GM19023 (cell line): ENCODE measurements around the gene CHCHD6.

Source experiments
- ATAC-seq: cut with Tn5 transposase; IDR thresholded peaks from one replicate; pipeline ENCODE4 v1.9.1; 2021; ENCODE audit warnings: mild to moderate bottlenecking, moderate library complexity; ENCODE audit not compliant: unreplicated experiment

CHCHD6 gene

GRCh38 chr3:126737527-126737926 is 33.5 kb downstream of the CHCHD6 start:
- no peak for ATAC-seq

GRCh38 chr3:126742057-126742456 is 38.0 kb downstream of the CHCHD6 start:
- ATAC-seq = no peak

GRCh38 chr3:126743350-126743749 is 39.3 kb downstream of the CHCHD6 start:
- no peak for ATAC-seq

GRCh38 chr3:126743781-126744180 is 39.7 kb downstream of the CHCHD6 start:
- ATAC-seq = no peak

GRCh38 chr3:126745760-126746394 is 41.8 kb downstream of the CHCHD6 start:
- no peak for ATAC-seq

GRCh38 chr3:126746395-126747177 is 42.5 kb downstream of the CHCHD6 start:
- ATAC-seq = no peak

GRCh38 chr3:126747768-126748167 is 43.7 kb downstream of the CHCHD6 start:
- ATAC-seq = no peak

- no peak for ATAC-seq
Measured at GRCh38 chr3:126748701-126749546, 44.9 kb downstream of the CHCHD6 start.

- ATAC-seq = no peak
Measured at GRCh38 chr3:126749547-126749875, 45.5 kb downstream of the CHCHD6 start.

- ATAC-seq = no peak
Measured at GRCh38 chr3:126749931-126750755, 46.1 kb downstream of the CHCHD6 start.

- ATAC-seq = no peak
Measured at GRCh38 chr3:126750756-126751121, 46.7 kb downstream of the CHCHD6 start.

- ATAC-seq = no peak
Measured at GRCh38 chr3:126751611-126752302, 47.7 kb downstream of the CHCHD6 start.

GRCh38 chr3:126752303-126753190 is 48.5 kb downstream of the CHCHD6 start:
- no peak for ATAC-seq

- no peak for ATAC-seq
Measured at GRCh38 chr3:126753191-126754160, 49.4 kb downstream of the CHCHD6 start.

GRCh38 chr3:126755866-126756265 is 51.8 kb downstream of the CHCHD6 start:
- ATAC-seq = no peak

- ATAC-seq = no peak
Measured at GRCh38 chr3:126758026-126758425, 54.0 kb downstream of the CHCHD6 start.

GRCh38 chr3:126758882-126759281 is 54.8 kb downstream of the CHCHD6 start:
- no peak for ATAC-seq

- no peak for ATAC-seq
Measured at GRCh38 chr3:126760541-126760940, 56.5 kb downstream of the CHCHD6 start.
